Stimulated activated CD8-positive, alpha-beta memory T cell treated with anti-CD3 and anti-CD28 coated beads, Interleukin-4, amount 100 ng/mL, for 4 hours (primary cell): ENCODE results near the gene GNAQ.
"Not testable (repeated sequence)": the region's sequence is repeated elsewhere in the genome, so short reads cannot be mapped to it uniquely, and the experiment has no call there.

Experiments
- DNase-seq, 2 donors: peaks; one replicate each; pipeline ENCODE4 v3.0.0-alpha.2; 2020; ENCODE audit warnings: low read depth in 2 of 2, low spot score in 1 of 2

The GNAQ gene

GRCh38 chr9:77708064-77708815 lies 323.4 kb downstream of the GNAQ start:
- no peak for DNase-seq

GRCh38 chr9:77707383-77708063 lies 324.1 kb downstream of the GNAQ start:
- no peak for DNase-seq

DNA sequence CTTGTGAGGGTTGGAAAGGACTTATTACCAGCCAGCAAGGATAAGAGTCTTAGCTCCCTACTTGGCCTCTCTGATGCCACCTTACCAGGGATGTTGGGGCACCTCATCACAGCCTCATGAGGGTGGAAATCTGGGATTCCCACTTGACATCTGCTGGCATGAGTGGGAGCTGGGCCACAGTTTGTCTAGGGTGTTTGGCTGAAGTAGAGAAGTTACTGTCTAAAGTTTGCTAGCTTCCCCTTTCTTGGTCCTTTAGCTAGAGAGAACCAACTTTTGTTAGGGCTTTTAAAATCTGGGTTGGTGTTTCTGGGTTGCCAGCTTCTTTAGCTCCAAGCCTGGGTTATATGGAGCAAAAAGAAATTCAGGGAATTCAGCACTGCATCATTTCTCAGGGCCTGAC lies 326.0 kb downstream of the GNAQ start:
- DNase-seq, result no peak

DNA sequence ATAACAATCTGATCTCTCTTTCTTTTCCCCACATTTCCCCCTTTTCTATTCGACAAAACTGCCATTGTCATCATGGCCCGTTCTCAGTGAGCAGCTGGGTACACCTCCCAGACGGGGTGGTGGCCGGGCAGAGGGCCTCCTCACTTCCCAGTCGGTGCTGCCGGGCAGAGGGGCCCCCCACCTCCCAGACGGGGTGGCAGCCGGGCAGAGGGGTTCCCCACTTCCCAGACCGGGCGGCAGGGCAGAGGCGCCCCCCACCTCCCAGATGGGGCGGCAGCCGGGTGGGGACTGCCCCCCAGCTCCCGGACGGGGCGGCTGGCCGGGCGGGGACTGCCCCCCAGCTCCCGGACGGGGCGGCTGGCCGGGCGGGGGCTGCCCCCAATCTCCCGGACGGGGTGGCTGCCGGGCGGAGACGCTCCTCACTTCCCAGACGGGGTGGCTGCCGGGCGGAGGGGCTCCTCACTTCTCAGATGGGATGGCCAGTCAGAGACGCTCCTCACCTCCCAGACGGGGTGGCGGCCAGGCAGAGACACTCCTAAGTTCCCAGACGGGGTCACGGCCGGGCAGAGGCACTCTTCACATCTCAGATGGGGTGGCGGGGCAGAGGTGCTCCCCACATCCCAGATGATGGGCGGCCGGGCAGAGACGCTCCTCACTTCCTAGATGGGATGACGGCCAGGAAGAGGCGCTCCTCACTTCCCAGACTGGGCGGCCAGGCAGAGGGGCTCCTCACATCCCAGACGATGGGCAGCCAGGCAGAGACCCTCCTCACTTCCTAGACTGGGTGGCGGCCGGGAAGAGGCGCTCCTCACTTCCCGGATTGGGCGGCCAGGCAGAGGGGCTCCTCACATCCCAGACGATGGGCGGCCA lies 328.9 kb downstream of the GNAQ start:
- DNase-seq, result not testable (repeated sequence)

DNA sequence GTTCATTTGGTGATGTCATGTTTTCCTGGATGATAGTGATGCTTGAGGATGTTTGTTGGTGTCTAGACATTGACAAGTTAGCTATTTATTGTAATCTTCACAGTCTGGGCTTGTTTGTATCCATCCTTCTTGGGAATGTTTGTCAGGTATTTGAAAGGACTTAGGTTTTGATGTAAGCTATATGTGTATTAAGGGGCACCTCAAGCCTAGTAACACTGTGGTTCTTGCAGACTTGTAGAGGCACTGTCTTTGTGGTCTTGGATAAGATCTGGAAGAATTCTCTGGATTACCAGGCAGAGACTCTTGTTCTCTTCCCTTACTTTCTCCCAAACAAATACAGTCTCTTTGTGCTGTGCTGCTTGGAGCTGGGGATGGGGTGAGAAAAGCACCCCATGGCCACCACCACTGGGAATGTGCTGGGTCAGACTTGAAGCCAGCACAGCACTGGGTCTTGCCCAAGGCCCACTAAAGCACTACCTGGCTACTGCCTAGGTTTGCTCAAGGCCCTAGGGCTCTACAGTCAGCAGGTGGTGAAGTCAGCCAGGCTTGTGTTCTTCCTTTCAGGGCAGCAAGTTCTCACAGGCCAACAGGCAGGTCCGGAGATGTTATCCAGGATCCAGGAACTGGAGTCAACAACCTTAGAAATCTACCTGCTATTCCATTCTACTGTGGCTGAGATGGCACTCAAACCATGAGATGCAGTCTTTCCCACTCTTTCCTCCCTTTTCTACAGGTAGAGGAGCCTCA lies 334.2 kb downstream of the GNAQ start:
- no peak for DNase-seq

- DNase-seq, result not testable (repeated sequence)
Observed at GRCh38 chr9:77690723-77691122, 340.9 kb downstream of the GNAQ start.

GRCh38 chr9:77690119-77690518 lies 341.5 kb downstream of the GNAQ start:
- not testable (repeated sequence) for DNase-seq

GRCh38 chr9:77687737-77688136 lies 343.9 kb downstream of the GNAQ start:
- DNase-seq, result not testable (repeated sequence)

GRCh38 chr9:77680581-77680980 lies 351.0 kb downstream of the GNAQ start:
- DNase-seq, result no peak

DNA sequence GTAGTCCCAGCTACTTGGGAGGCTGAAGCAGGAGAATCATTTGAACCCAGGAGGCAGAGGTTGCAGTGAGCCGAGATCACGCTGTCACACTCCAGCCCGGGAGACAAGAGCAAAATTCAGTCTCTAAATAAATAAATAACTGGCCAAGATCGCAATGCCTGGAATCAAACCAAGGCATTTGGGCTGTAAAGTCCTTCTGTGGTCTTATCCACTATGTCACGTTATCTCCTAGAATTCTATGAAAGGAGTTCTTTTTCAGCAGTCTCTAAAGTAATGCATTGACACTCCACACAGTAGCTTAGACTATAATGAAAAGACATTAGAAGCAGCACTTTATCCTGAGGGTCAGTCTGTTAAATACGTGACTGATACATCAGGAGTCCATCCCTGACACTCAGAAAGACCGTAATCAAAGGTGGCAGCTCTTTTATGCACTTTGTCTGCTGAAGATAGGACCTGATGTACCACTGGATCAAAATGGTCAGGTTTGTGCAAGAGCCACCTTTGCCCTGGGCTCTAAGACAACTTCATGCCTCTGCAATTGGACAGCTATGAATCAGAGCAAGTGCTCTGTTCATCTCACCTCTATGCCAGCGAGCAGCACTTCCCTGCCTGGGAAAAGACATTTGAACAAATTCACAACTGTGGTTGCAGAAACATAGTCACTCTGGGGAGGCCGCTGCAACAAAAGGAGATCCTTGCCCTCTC lies 351.8 kb downstream of the GNAQ start:
- no peak for DNase-seq

DNA sequence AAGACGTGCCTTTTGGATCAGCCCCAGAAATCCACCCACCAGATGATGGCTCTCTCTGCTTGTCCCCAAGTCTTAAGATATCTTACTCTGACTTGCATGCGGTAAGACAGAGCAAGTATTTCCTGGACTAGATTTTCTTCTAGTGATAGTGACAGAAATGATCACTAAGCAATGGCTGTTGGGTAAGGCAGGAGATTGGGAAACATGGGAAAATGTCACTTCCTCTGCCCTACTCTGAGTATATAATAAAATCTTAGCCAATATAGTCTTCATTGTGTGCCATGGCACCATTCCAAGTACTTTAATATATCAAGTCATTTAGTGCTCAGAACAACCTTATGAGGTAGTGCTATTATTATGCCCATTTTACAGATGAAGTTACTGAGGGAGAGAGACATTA lies 352.5 kb downstream of the GNAQ start:
- no peak for DNase-seq

GRCh38 chr9:77677957-77678535 lies 353.6 kb downstream of the GNAQ start:
- DNase-seq, result no peak

DNA sequence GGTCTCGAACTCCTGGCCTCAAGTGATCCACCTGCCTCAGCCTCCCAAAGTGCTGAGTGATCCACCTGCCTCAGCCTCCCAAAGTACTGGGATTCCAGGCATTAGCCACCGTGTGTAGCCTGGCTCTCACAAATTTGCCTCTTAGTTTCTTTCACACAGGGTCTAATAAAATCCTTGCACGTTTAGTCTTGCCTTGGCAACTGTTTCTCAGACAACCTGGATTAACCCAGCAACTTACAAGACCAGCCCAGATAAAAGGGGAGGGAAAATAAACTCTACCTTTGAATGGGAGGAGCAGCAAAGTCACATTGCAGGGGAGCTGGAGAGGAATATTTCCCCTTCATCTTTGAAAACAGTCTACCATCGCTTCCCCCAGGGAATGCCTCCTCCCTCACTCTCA lies 354.2 kb downstream of the GNAQ start:
- no peak for DNase-seq

DNA sequence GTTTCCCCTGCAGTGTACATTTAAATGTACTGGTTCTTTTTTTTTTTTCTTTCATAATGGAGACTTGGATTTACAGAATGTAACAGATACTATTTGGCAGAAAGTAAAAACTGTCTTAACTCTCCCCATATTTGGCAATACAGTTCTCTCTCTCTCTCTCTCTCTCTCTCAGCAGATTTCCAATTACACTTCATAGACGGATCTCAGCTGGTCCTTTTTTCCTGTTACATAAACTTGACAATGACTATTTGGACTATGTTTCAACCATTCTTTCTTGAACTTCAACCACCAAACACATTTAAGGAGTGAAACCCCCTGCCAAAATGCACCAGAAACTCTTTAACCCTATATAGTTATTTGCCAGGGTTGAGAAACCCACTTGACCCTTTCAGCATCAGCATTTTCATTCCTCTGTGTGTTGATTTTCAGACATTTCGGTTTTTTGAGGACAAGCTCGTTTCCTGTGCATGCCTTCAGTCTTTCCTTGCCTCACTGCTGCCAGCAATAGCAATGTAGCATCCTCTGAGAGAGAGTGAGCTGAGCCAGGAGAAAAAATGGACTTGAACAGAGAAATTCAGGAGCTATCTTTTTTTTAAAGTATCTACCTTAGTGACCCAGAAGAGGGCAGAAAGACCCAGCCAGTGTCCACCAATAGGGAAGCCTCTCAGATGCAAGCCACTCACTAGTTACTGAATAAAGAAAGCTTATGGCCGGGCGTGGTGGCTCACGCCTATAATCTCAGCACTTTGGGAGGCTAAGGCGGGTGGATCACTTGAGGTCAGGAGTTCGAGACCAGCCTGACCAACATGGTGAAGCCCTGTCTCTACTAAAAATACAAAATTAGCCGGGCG lies 357.4 kb downstream of the GNAQ start:
- DNase-seq, result no peak

- no peak for DNase-seq
Observed at GRCh38 chr9:77672183-77672582, 359.4 kb downstream of the GNAQ start.

DNA sequence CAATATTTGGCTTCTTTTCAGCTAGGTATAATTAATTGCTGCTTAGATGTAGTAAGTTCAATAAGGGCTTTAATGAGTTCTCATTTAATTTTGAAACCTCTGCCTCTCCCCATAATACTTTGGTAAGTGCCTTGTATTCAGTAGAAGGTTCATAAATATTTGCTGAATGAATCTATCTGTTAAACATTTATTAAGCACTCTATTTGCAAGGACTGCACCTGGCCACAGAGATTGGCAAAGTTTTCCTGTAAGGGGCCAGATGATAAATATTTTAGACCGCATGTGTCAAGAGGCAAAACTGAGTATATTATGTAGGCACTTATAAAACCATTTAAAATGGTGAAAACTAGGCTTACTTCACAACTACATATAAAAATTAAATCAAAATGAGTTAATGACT lies 364.5 kb downstream of the GNAQ start:
- DNase-seq, result no peak
